HG02870 (cell line): ENCODE measurements around the gene TTLL5.
A peak's percentile ranks its signal among the peaks of the same experiment; 100 is the strongest.

Experiments used
- ATAC-seq: cut with Tn5 transposase; IDR thresholded peaks from one replicate; pipeline ENCODE4 v1.9.1; 2021; ENCODE audit warnings: mild to moderate bottlenecking, moderate library complexity; ENCODE audit not compliant: unreplicated experiment

Gene TTLL5

GRCh38 chr14:75660630-75661498 is at the start of gene TTLL5, which contains the start of gene ERG28:
Gene TTLL5 (plus strand): TSS chr14:75661246. CDS start chr14:75663150, 1,904 bp downstream.
Gene ERG28 (minus strand): TSS chr14:75660876. CDS start chr14:75657502, 3,374 bp downstream.
- ATAC-seq, result peak; percentile 93

DNA sequence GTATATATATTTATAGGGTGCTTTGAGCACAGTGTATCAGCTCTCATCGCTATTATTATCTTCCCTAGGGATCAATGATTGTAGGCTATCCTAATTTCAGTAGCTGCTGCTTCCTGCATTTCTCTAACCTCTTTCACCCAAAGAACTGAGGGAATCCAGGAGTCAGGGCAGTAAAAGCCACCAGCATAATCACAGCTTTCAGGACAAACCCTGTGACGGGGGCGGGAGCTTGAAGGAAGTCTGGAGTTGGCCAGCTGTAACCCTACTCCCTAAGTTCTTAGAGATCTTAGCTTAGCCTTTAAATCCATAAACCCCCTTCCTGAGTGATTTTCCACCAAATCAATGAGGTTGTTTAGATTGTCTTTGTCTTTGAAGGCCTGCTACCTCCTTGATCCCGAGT is 48.9 kb upstream of the TTLL5 start:
- ATAC-seq, result no peak

DNA sequence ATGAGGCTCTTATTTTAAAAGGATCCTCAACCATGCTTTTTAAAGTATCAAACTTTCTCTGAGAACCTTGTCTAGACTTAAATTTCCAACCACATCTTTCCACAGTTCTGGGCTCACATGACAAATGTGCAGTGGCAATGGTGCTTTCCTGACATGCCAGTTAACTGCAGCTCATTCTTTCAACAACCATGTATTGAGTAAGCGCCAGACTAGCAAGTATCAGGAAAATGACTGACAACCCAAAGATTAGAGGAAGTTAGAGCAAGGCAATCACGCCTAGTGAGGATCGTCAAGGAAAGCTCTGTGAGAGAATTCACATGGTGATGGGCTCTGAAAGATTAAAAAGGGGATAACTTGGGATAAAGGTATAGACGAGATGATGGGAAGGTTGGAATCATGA is 46.9 kb upstream of the TTLL5 start:
- no peak for ATAC-seq

GRCh38 chr14:75615200-75615599 is 45.8 kb upstream of the TTLL5 start:
- no peak for ATAC-seq

- no peak for ATAC-seq
These were observed 41.5 kb upstream of the TTLL5 start for GRCh38 chr14:75619548-75619947.

- no peak for ATAC-seq
These were observed 36.0 kb upstream of the TTLL5 start for GRCh38 chr14:75625034-75625433.

- no peak for ATAC-seq
These were observed 34.6 kb upstream of the TTLL5 start for GRCh38 chr14:75626396-75626795.

DNA sequence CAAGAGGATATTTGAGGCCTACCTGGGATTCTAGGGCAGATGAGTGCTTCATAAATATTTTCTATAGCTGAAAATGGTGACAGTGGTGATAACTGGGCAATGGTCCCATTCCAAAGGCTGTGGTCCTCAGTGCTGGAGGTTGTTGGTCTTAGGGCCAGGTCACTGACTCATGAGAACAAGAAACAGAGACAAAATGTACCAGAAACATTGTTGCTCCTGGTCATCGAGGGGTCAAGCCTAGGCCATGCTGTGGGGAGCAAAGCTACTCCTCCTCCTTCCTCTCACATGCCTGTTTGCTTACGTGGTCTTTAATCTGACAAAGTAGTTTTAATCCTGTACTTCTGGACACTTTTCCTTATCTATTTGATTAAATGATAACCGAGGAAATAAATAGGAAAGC is 34.2 kb upstream of the TTLL5 start:
- no peak for ATAC-seq

GRCh38 chr14:75627406-75627805 is 33.6 kb upstream of the TTLL5 start:
- ATAC-seq, result no peak

- no peak for ATAC-seq
These were observed 32.2 kb upstream of the TTLL5 start for GRCh38 chr14:75628816-75629215.

- no peak for ATAC-seq
These were observed 30.2 kb upstream of the TTLL5 start for GRCh38 chr14:75630695-75631452.

GRCh38 chr14:75631453-75631831 is 29.6 kb upstream of the TTLL5 start:
- ATAC-seq, result no peak

- ATAC-seq, result no peak
These were observed 26.2 kb upstream of the TTLL5 start for GRCh38 chr14:75634848-75635247.

DNA sequence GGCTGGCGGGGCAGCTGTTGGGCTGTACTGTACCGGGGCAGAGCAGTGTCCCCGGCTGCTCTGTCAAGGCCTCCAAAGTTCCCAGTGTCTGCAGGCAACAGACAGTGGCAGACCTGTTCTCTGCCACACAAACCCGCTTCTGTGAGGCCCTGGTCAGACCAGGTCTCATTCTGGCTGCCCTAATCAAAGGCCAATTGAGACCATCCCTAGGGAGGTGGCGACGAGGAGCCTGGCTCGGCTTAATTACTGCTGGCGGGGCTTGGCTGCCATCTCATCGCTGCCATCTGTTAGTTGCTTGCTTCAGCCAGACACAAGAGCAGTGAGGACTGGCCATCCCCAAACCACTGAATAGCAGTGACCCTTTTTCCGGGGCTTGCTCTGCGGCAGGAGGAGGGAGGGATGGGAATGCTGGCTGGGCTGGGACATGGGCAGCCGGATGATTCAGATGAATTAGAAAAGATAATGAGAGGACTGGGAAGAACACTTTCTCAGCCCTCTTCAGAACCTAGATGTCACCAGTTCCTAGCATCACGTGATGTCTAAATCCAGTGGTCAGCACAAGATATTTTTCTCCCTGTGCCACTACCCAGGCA is 24.9 kb upstream of the TTLL5 start:
- no peak for ATAC-seq

DNA sequence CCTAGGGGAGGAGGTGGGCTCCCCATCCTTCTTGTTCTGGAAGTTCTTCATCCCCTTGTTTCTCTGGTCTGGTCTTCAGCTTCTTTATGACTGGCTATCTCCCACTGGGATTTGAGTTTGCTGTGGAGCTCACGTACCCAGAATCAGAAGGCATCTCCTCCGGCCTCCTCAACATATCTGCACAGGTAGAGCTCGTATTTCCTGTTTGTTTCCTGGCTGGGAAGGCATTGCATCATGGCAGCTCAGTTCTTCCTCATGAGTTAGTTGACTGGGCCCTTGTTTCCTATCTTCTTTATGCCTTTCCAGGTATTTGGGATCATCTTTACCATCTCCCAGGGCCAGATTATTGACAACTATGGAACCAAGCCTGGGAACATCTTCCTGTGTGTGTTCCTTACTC is 20.2 kb upstream of the TTLL5 start:
- ATAC-seq, result no peak

- ATAC-seq, result no peak
These were observed 17.1 kb upstream of the TTLL5 start for GRCh38 chr14:75643985-75644384.

GRCh38 chr14:75645056-75645455 is 16.0 kb upstream of the TTLL5 start:
- ATAC-seq, result no peak

GRCh38 chr14:75646762-75647161 is 14.3 kb upstream of the TTLL5 start:
- ATAC-seq, result no peak

DNA sequence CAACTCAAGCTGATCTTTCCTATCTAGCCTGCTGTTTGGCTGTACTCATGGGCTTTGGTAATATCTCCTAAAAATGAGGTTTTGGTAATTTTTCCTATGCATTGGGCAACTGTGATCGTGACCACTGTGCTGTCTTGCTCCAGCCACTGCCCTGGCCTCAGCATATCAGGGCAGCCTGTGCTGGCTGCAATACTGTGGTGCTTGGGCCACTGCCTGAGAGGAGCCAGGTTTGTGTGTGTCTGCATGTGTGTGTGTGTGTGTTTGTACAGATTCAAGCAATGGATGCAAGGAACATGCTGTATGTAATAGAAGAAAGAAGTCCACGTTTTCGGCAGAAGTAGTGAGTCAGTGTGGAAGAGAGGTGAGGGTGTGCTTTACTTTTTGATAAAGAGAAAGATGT is 13.4 kb upstream of the TTLL5 start:
- no peak for ATAC-seq

DNA sequence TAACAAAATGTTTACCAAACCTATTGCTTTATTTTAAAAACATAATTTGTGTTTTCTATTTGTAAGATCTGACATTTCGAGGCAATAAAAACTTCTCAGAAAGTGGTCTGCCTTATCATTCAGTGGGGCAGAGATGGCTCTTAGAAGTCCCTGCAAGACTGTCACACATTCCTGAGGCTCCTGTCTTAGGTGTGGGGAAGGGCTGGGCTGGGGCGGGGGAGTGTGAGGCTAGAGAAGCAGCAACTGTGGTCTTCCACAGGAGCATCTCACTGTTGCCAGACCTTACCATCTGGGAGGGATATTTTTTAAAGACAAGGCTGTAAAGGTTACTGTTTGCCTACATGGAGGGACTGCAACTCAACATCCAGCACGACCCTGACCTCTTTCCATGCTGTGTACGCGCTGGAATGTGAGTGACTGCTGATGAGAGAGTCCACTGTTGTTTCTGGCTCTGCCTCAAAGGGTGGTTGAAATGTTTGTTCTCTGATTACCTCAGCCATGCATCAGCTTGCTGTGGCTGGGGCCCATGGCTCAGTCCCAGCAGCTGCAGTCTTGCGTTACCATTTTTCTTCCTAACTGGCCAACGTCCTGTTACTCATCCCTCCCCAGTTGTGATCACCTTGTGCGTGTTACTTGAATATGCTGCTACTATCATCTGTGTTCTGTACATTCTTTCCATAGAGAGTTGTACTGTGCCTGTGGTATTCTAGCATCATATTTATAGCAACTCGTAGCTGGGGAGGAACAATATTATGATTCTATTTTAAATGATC is 12.8 kb upstream of the TTLL5 start:
- no peak for ATAC-seq

- no peak for ATAC-seq
These were observed 11.7 kb upstream of the TTLL5 start for GRCh38 chr14:75649337-75649736.
